SH-SY5Y (cell line): ENCODE measurements around the gene SDHC.

ENCODE experiments used
- GATA2 ChIP-seq: IDR thresholded peaks from 2 replicates; pipeline ENCODE4 v1.6.1; 2011; ENCODE audit warnings: mild to moderate bottlenecking, low read depth, low read length
- GATA3 ChIP-seq: IDR thresholded peaks from 2 replicates; pipeline ENCODE4 v1.6.1; 2011; ENCODE audit warnings: low read depth, mild to moderate bottlenecking, low read length, moderate library complexity

- TF ChIP-seq GATA2 (no peak), GATA3 (no peak)
These were observed 6.9 kb upstream of the SDHC start for GRCh38 chr1:161307230-161307768.
